HEK293 (cell line): Measurements from ENCODE around the gene GPR35.
"Not testable (repeated sequence)": the region's sequence is repeated elsewhere in the genome, so short reads cannot be mapped to it uniquely, and the experiment has no call there.

Experiments used
- MEIS1 ChIP-seq: sonication (generic); formaldehyde crosslinking; IDR thresholded peaks from 2 replicates; pipeline ENCODE4 v1.8.1; 2022; ENCODE audit warnings: missing genetic modification reagents, mild to moderate bottlenecking, borderline replicate concordance
- YY1 ChIP-seq: fragments of 450-650 bp; formaldehyde crosslinking; IDR thresholded peaks from 2 replicates; pipeline ENCODE4 v1.5.1; 2018; ENCODE audit warnings: missing biosample characterization, missing genetic modification characterization
- ZNF24 ChIP-seq: fragments of 450-650 bp; formaldehyde crosslinking; IDR thresholded peaks from 2 replicates; pipeline ENCODE4 v1.5.1; 2016; ENCODE audit warnings: missing biosample characterization, missing genetic modification characterization
- ZNF324 ChIP-seq: fragments of 450-650 bp; formaldehyde crosslinking; IDR thresholded peaks from 2 replicates; pipeline ENCODE4 v1.5.1; 2016; ENCODE audit warnings: missing biosample characterization, missing genetic modification characterization
- ZNF621 ChIP-seq: fragments of 450-650 bp; formaldehyde crosslinking; IDR thresholded peaks from 2 replicates; pipeline ENCODE4 v1.5.1; 2017; ENCODE audit warnings: missing biosample characterization, missing genetic modification characterization
- TF ChIP-seq, protein P1 (sequence below): fragments of 450-650 bp; formaldehyde crosslinking; IDR thresholded peaks from 2 replicates; pipeline ENCODE4 v1.5.1; 2016; ENCODE audit warnings: missing biosample characterization, missing genetic modification characterization

DNA sequence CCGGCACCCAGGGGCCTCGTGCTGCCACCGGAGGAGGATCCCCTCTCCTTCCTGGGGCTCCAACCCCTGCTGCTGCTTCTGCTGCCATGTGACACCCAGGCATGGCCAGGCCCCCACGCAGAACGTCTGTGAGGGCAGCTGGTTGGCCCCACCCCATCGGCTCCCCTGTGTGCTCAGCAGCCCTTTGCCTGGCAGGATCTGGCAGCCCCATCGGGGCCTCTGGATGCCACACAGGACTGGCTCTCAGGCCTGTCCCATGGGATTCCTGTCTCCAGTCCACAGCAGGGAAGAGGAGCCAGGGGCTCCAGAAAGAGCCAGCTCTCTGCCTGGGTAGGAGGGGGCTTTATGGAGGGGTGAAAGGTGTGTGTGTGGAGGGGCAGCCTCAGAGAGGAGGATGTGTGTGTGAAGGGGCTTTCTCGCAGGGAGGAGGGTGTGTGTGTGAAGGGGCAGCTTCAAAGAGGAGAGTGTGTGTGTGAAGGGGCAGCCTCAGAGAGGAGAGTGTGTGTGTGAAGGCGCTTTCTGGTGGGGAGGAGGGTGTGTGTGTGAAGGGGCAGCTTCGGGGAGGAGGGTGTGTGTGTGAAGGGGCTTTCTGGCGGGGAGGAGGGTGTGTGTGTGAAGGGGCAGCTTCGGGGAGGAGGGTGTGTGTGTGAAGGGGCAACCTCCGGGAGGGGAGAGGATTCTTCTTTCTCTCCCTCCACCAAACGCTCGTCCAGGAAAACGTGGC, 49.3 kb downstream of the GPR35 start:
- TF ChIP-seq, protein P1, sequence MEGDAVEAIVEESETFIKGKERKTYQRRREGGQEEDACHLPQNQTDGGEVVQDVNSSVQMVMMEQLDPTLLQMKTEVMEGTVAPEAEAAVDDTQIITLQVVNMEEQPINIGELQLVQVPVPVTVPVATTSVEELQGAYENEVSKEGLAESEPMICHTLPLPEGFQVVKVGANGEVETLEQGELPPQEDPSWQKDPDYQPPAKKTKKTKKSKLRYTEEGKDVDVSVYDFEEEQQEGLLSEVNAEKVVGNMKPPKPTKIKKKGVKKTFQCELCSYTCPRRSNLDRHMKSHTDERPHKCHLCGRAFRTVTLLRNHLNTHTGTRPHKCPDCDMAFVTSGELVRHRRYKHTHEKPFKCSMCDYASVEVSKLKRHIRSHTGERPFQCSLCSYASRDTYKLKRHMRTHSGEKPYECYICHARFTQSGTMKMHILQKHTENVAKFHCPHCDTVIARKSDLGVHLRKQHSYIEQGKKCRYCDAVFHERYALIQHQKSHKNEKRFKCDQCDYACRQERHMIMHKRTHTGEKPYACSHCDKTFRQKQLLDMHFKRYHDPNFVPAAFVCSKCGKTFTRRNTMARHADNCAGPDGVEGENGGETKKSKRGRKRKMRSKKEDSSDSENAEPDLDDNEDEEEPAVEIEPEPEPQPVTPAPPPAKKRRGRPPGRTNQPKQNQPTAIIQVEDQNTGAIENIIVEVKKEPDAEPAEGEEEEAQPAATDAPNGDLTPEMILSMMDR: not testable (repeated sequence)
- not testable (repeated sequence) for TF ChIP-seq ZNF24 (tag by site-specific recombination); YY1 (tag by site-specific recombination); ZNF621 (tag by site-specific recombination); ZNF324 (tag by site-specific recombination); MEIS1 (CRISPR knock-in tag)
